Karpas-422 (cell line): ENCODE results near the gene ZNF619. TPM values are rescaled to one million over a fixed set of nuclear protein-coding genes. Genes with fewer than 3 reads are reported as not detected.

Experiments
- DNase-seq: peaks from one replicate; pipeline ENCODE4 v3.0.0-alpha.2; 2015
- H2AFZ ChIP-seq: fragments of 200-600 bp; sonication (generic); 2 replicates; pipeline ENCODE4 v1.6.1; 2014; ENCODE audit warnings: antibody characterized with exemption, low read length, mixed read lengths
- H3K27ac ChIP-seq: fragments of 200-600 bp; sonication (generic); 2 replicates; pipeline ENCODE4 v1.5.1; 2014; ENCODE audit warnings: mild to moderate bottlenecking, low read length, moderate library complexity
- H3K27me3 ChIP-seq: fragments of 200-600 bp; sonication (generic); 2 replicates; pipeline ENCODE4 v1.6.1; 2014; ENCODE audit warnings: low read length, mixed read lengths
- H3K36me3 ChIP-seq: fragments of 200-600 bp; sonication (generic); 2 replicates; pipeline ENCODE4 v1.6.1; 2014; ENCODE audit warnings: low read length, mixed read lengths; ENCODE audit not compliant: insufficient read depth
- H3K4me1 ChIP-seq: fragments of 200-600 bp; sonication (generic); 2 replicates; pipeline ENCODE4 v1.6.1; 2014; ENCODE audit warnings: mild to moderate bottlenecking, low read length, mixed read lengths
- H3K4me2 ChIP-seq: fragments of 200-600 bp; sonication (generic); 2 replicates; pipeline ENCODE4 v1.6.1; 2014; ENCODE audit warnings: low read length, low read depth, mild to moderate bottlenecking; ENCODE audit not compliant: poor library complexity, severe bottlenecking
- H3K4me3 ChIP-seq: fragments of 200-600 bp; sonication (generic); 2 replicates; pipeline ENCODE4 v1.5.1; 2014; ENCODE audit warnings: mild to moderate bottlenecking, antibody characterized with exemption, low read length, mixed read lengths
- H3K79me2 ChIP-seq: fragments of 200-600 bp; sonication (generic); 2 replicates; pipeline ENCODE4 v1.6.1; 2014; ENCODE audit warnings: mild to moderate bottlenecking, low read length, mixed read lengths
- H3K9ac ChIP-seq: fragments of 200-600 bp; sonication (generic); 2 replicates; pipeline ENCODE4 v1.6.0; 2014; ENCODE audit warnings: low read length
- H3K9me2 ChIP-seq: fragments of 200-600 bp; sonication (generic), shearing (Covaris generic); replicated peaks from 2 replicates; pipeline ENCODE4 v1.6.0; 2014; ENCODE audit warnings: mild to moderate bottlenecking, low read length, moderate library complexity; ENCODE audit not compliant: insufficient read depth
- H3K9me3 ChIP-seq: fragments of 300-700, 200-600 bp; sonication (generic); 2 replicates; pipeline ENCODE4 v1.6.1; 2014; ENCODE audit warnings: low read length, mixed read lengths
- H4K20me1 ChIP-seq: fragments of 200-600 bp; sonication (generic); 2 replicates; pipeline ENCODE4 v1.6.1; 2014; ENCODE audit warnings: mild to moderate bottlenecking, antibody characterized with exemption, low read length, low read depth; ENCODE audit not compliant: insufficient read depth
- small RNA-seq: library from RNA; depleted of rRNA; stranded (forward); fragments of <200 nt; gene quantifications from one replicate; pipeline ENCODE3, GENCODE V24; 2014
- total RNA-seq: library from RNA; depleted of rRNA; stranded (reverse); fragments of >200 nt; shearing (Covaris generic); gene quantifications from 2 replicates; pipeline ENCODE4 v1.2.3, GENCODE V29; 2014; ENCODE audit warnings: low replicate concordance; rRNA removed

ZNF619 gene
- total RNA-seq, 1 experiment from 2014 or later, result 13.3 TPM

DNA sequence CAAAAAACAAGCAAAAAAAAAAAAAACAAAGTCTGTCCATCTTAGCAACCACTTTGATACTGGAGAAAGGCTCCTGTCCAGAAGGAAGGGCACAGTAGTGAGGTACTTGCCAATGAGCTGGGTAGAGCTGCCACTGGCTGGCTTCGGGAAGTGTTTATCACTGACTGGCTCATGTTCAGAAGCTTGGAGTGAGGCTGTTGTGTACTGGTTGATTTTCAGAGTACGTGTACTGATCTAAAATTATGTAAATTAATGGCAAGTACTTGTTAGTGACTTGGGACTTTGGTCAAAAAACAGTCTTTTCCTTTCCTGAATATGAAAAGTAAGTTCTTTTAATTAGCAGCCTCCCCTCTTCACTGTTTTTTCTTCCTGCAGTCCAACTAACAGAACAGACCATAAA lies 46.9 kb downstream of the ZNF619 start:
- Histone ChIP-seq H3K9ac (peak overlapping the region; percentile 81), H4K20me1 (no peaks in the 10 kb centered on the region), H3K79me2 (peaks cover 20% of the 10 kb centered on the region), H3K4me3 (peak overlapping the region; percentile 81), H3K27me3 (no peaks in the 10 kb centered on the region), H3K4me1 (peaks cover 21% of the 10 kb centered on the region), H3K36me3 (peaks cover 9% of the 10 kb centered on the region), H3K9me3 (no peaks in the 10 kb centered on the region), H3K9me2 (no peaks in the 10 kb centered on the region), H3K27ac (no peak overlapping the region), H3K4me2 (peak overlapping the region; percentile 96), H2AFZ (no peak overlapping the region)
- peak; percentile 47 for DNase-seq

GRCh38 chr3:40524222-40524567 lies 47.3 kb downstream of the ZNF619 start:
- H3K4me3 ChIP-seq, result peak overlapping the region; percentile 81
- H3K4me1 ChIP-seq, result peaks cover 21% of the 10 kb centered on the region
- no peaks in the 10 kb centered on the region for H3K9me3 ChIP-seq
- no peaks in the 10 kb centered on the region for H4K20me1 ChIP-seq
- H3K27me3 ChIP-seq, result no peaks in the 10 kb centered on the region
- H3K36me3 ChIP-seq, result peaks cover 13% of the 10 kb centered on the region
- no peak overlapping the region for H3K27ac ChIP-seq
- peak overlapping the region; percentile 96 for H3K4me2 ChIP-seq
- H3K79me2 ChIP-seq, result peaks cover 20% of the 10 kb centered on the region
- no peaks in the 10 kb centered on the region for H3K9me2 ChIP-seq
- no peak for DNase-seq
- peak overlapping the region; percentile 81 for H3K9ac ChIP-seq
- H2AFZ ChIP-seq, result peak overlapping the region; percentile 65

DNA sequence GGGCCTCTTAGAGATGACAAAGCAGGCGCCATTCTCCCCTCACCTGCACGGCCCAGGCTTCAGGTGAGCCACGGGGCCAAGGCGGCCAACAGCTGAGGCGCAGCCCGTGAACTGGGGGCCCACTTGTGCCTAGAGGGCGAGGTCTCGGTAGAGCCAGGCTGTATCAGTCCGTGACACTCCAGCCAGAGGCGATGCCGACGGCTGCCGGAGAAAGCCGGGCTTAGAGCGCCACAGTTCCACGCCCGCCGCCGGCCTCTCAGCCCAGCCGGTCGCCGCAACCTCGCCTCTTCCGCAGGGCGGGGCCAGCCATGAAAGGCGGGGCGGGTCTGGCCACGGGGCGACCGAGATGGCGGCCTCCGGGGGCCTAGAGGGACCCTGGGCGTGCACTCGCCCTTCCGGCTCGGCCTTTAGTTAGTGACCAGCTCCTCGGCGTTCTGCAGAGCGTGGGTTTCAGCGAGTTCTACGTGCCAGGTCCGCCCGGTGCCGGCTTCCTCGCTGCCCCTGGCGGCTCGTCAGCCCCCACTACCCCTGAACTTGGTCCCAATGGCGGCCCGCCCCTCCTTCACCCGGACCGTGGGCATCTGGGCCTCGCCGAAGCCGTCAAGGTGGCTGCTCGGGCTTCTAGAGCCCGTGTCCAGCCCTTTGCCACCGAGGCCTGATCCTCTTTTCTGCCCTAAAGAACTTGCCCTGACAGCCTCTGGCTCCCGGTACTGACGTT lies 47.8 kb downstream of the ZNF619 start, which contains the start of gene ZNF621:
ZNF621 (plus strand) TSS at position 393 of the 718 bp plus-strand sequence. CDS start 881 bp downstream, outside the sequence.
- H3K36me3 ChIP-seq, result peaks cover 18% of the 10 kb centered on the region
- H4K20me1 ChIP-seq, result no peaks in the 10 kb centered on the region
- H3K9me3 ChIP-seq, result no peaks in the 10 kb centered on the region
- H3K79me2 ChIP-seq, result peaks cover 20% of the 10 kb centered on the region
- peak within 1 kb of the TSS; percentile 96 for H3K4me2 ChIP-seq
- H3K27ac ChIP-seq, result no peak within 1 kb of the TSS
- H3K27me3 ChIP-seq, result no peaks in the 10 kb centered on the region
- DNase-seq, result peak; percentile 93
- H3K9ac ChIP-seq, result peak within 1 kb of the TSS; percentile 81
- H2AFZ ChIP-seq, result peak within 1 kb of the TSS; percentile 68
- peak within 1 kb of the TSS; percentile 81 for H3K4me3 ChIP-seq
- H3K4me1 ChIP-seq, result peaks cover 21% of the 10 kb centered on the region
- H3K9me2 ChIP-seq, result no peaks in the 10 kb centered on the region

DNA sequence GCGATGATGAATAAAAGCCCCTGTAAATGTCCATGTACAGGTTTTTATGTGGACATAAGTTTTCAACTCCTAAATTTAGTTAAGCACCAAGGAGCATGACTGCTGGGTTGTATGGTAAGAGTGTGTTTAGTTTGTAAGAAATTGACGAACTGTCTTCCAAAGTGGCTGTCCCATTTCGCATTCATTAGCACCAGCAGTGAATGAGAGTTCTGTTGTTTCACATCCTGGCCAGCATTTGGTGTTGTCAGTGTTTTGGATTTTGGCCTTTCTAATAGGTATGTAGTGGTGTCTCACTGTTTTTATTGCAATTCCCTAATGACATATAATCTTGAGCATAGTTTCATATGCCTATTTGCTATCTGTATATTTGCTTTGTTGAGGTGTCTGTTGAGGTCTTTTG lies 51.5 kb downstream of the ZNF619 start:
- Histone ChIP-seq H3K4me2 (no peak overlapping the region), H3K9me3 (peaks cover 3% of the 10 kb centered on the region; the same call in 1 of the 2 replicates), H3K36me3 (peaks cover 53% of the 10 kb centered on the region), H3K9me2 (no peaks in the 10 kb centered on the region), H3K27ac (no peak overlapping the region), H2AFZ (no peak overlapping the region), H3K9ac (no peak overlapping the region), H3K79me2 (peaks cover 20% of the 10 kb centered on the region), H3K27me3 (no peaks in the 10 kb centered on the region), H3K4me3 (no peak overlapping the region), H4K20me1 (no peaks in the 10 kb centered on the region), H3K4me1 (peaks cover 21% of the 10 kb centered on the region)
- DNase-seq, result no peak

- no peaks in the 10 kb centered on the region for H3K79me2 ChIP-seq
- H3K27me3 ChIP-seq, result no peaks in the 10 kb centered on the region
- peaks cover 65% of the 10 kb centered on the region for H3K36me3 ChIP-seq
These were observed 55.3 kb downstream of the ZNF619 start for GRCh38 chr3:40532252-40532651.

DNA sequence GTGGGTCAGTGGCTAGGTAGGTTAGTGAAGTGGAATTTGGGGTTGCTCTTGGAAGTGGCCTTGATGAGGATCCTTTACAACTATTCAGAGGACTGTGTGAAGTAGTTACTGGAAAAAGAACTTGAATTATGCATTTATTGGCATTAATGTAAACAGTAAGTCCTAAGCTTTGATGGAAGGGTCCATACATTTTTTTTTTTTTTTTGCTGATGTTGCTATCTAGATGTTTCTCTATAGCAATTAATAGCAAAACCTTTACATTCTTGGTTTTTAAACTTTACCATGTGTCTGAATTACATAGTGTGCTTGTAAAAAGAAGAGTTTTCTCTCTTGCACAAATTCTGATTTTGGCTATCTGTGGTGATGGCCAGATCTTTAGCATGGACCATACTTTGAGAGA lies 57.4 kb downstream of the ZNF619 start:
- H3K36me3 ChIP-seq, result peaks cover 55% of the 10 kb centered on the region

More at GRCh38 chr3:40532252-40532651, 55.3 kb downstream of the ZNF619 start:
- Histone ChIP-seq H3K4me1 (no peaks in the 10 kb centered on the region), H3K9ac (no peak overlapping the region), H3K9me3 (peaks cover 3% of the 10 kb centered on the region; the same call in 1 of the 2 replicates), H3K4me3 (no peak overlapping the region), H2AFZ (no peak overlapping the region), H3K9me2 (no peaks in the 10 kb centered on the region), H3K4me2 (no peak overlapping the region), H4K20me1 (no peaks in the 10 kb centered on the region), H3K27ac (no peak overlapping the region)
- no peak for DNase-seq

More for the DNA sequence above, 57.4 kb downstream of the ZNF619 start:
- no peak overlapping the region for H2AFZ ChIP-seq
- no peaks in the 10 kb centered on the region for H3K79me2 ChIP-seq
- no peak overlapping the region for H3K4me2 ChIP-seq
- 0 out of 2 replicates have a peak, but pooled peaks cover 3% of the 10 kb centered on the region for H4K20me1 ChIP-seq
- peaks cover 3% of the 10 kb centered on the region; the same call in 1 of the 2 replicates for H3K9me3 ChIP-seq
- H3K4me3 ChIP-seq, result no peak overlapping the region
- DNase-seq, result no peak
- no peaks in the 10 kb centered on the region for H3K27me3 ChIP-seq
- H3K27ac ChIP-seq, result no peak overlapping the region
- no peak overlapping the region for H3K9ac ChIP-seq
- H3K9me2 ChIP-seq, result no peaks in the 10 kb centered on the region
- no peaks in the 10 kb centered on the region for H3K4me1 ChIP-seq

Small RNAs within 50 kb of the gene (small RNA-seq; reads per million reads assigned to genes)
- 24.7 reads per million, percentile 97 among the genes with 10 or more reads in this experiment for gene RNU5B-2P

Other genes starting within 250 kb of the ZNF619 start
- gene EIF1B, start 167.4 kb upstream of the ZNF619 start, total RNA-seq, result 26.6 and 41.9 TPM in 2 replicates
- not detected in 2 replicates for gene ENTPD3, start 89.9 kb upstream of the ZNF619 start, total RNA-seq
- gene RPL14, start 19.8 kb upstream of the ZNF619 start, total RNA-seq, result 726 and 1,593 TPM in 2 replicates
- 2.6 and 3.1 TPM in 2 replicates for gene ZNF620, start 28.9 kb downstream of the ZNF619 start, total RNA-seq
- 6.2 and 14.7 TPM in 2 replicates for gene ZNF621, start 47.8 kb downstream of the ZNF619 start, total RNA-seq